Transverse colon (tissue), 4 donors: Measurements from ENCODE around the gene GNLY.

Experiments used
- CTCF ChIP-seq, 5 experiments: fragments of 200-600 bp in 3 of 5; fragments of 450-650 bp in 2 of 5; sonication (generic) in 3 of 5; IDR thresholded peaks; 1 replicate in 2 of 5; 2 replicates in 3 of 5; pipeline ENCODE4 v1.5.1; 2016 to 2017; ENCODE audit warnings: antibody characterized with exemption in 5 of 5, inconsistent platforms in 3 of 5, mild to moderate bottlenecking in 2 of 5, moderate library complexity in 1 of 5
- EP300 ChIP-seq: sonication (generic); formaldehyde crosslinking; IDR thresholded peaks from one replicate; pipeline ENCODE4 v1.6.1; 2017; ENCODE audit warnings: antibody characterized with exemption, low read depth
- POLR2A ChIP-seq: fragments of 450-650 bp; IDR thresholded peaks from one replicate; pipeline ENCODE4 v1.6.1; 2016; ENCODE audit warnings: antibody characterized with exemption, mild to moderate bottlenecking, moderate library complexity
- POLR2AphosphoS5 ChIP-seq, 3 donors: sonication (generic); formaldehyde crosslinking; IDR thresholded peaks; one replicate each; pipeline ENCODE4 v1.6.1; 2016; ENCODE audit warnings: antibody characterized with exemption in 3 of 3

DNA sequence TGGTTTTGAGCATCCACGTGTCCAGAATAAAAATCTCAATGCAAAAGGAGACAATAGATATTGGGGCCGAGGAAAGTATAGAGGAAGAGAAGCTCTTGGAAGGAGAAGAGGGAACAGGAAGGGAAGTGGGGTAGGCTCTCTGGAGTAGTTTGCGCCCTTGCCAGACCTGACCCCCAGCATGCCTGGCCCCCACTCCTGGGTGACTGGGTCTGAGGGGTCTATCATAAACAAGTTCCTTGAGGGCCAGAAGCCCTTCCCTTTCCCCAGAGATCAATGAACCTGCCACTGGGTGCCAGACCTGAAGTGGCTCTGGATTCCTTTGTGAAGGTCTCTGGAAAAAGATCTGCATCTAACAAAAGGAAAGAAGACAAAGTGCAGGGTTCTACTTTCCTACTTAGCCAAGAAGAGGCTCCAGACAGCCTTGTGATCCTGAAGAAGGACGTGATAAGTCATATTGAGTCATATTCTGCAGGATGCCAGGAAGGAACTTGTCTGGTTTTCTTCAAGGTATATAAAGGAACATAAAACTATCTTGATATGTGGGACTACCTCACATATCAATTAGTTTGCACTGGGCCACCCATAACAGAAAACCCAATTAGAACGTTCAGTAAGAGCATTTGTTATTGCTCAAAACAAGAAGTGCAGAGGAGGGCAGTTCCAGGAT is 40.9 kb downstream of the GNLY start:
- TF ChIP-seq POLR2A (no peak), POLR2AphosphoS5 (IDR thresholded peaks at IDR 0.05) (peak; percentile 6 to 64 (median 55)), CTCF (IDR thresholded peaks at IDR 0.05) (no peak), EP300 (no peak)
